Measurements from ENCODE around the gene MC2R. TPM values are rescaled to one million over a fixed set of nuclear protein-coding genes. Genes with fewer than 3 reads are reported as not detected.

The MC2R gene
- total RNA-seq, 1 donor from 2014 or later, result not detected

- DNase-seq (no peak), ATAC-seq (no peak)
- Histone ChIP-seq H3K4me3 (no peak overlapping the region), H3K36me3 (no peaks in the 10 kb centered on the region), H3K27ac (no peak overlapping the region), H3K9me3 (no peaks in the 10 kb centered on the region), H3K4me1 (no peaks in the 10 kb centered on the region), H3K27me3 (no peaks in the 10 kb centered on the region)
- intact Hi-C loops (cut with DNase I), result no loop called here
- TF ChIP-seq, protein P1, sequence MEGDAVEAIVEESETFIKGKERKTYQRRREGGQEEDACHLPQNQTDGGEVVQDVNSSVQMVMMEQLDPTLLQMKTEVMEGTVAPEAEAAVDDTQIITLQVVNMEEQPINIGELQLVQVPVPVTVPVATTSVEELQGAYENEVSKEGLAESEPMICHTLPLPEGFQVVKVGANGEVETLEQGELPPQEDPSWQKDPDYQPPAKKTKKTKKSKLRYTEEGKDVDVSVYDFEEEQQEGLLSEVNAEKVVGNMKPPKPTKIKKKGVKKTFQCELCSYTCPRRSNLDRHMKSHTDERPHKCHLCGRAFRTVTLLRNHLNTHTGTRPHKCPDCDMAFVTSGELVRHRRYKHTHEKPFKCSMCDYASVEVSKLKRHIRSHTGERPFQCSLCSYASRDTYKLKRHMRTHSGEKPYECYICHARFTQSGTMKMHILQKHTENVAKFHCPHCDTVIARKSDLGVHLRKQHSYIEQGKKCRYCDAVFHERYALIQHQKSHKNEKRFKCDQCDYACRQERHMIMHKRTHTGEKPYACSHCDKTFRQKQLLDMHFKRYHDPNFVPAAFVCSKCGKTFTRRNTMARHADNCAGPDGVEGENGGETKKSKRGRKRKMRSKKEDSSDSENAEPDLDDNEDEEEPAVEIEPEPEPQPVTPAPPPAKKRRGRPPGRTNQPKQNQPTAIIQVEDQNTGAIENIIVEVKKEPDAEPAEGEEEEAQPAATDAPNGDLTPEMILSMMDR (IDR thresholded peaks at IDR 0.05), result no peak
These were observed 80.1 kb downstream of the MC2R start for GRCh38 chr18:13835202-13835601.

GRCh38 chr18:13834496-13835015 lies 80.8 kb downstream of the MC2R start:
- no peak for ATAC-seq
- TF ChIP-seq, protein P1 (IDR thresholded peaks at IDR 0.05), result no peak
- intact Hi-C loops (cut with DNase I), result no loop called here

More at GRCh38 chr18:13834496-13835015, 80.8 kb downstream of the MC2R start:
- no peak for DNase-seq
- Histone ChIP-seq H3K4me3 (no peak overlapping the region), H3K36me3 (no peaks in the 10 kb centered on the region), H3K27ac (no peak overlapping the region), H3K9me3 (no peaks in the 10 kb centered on the region), H3K4me1 (no peaks in the 10 kb centered on the region), H3K27me3 (no peaks in the 10 kb centered on the region)

Other genes starting within 250 kb of the MC2R start
- 13.1 TPM for gene FAM210A, start 189.0 kb downstream of the MC2R start, total RNA-seq
- gene RNMT, start 188.9 kb downstream of the MC2R start, total RNA-seq, result 30.9 TPM
- not detected for gene MC5R, start 91.4 kb downstream of the MC2R start, total RNA-seq
- 5.7 TPM for gene ZNF519, start 216.9 kb upstream of the MC2R start, total RNA-seq